NT2/D1 (cell line): Measurements from ENCODE around the gene CD99L2.
A peak's percentile ranks its signal among the peaks of the same experiment; 100 is the strongest.

Experiments
- DNase-seq: peaks from one replicate; pipeline ENCODE4 v3.0.0-alpha.2; 2011; ENCODE audit warnings: low read depth, low spot score
- H3K27me3 ChIP-seq: 2 replicates; pipeline ENCODE4 v1.6.0; 2011; ENCODE audit warnings: mild to moderate bottlenecking; ENCODE audit not compliant: insufficient read length, insufficient read depth
- H3K36me3 ChIP-seq: 2 replicates; pipeline ENCODE4 v1.6.1; 2011; ENCODE audit warnings: mild to moderate bottlenecking, low read length, mixed read lengths; ENCODE audit not compliant: insufficient read depth, insufficient read length
- H3K4me1 ChIP-seq: 2 replicates; pipeline ENCODE4 v1.5.1; 2011; ENCODE audit not compliant: insufficient read depth, insufficient read length
- H3K4me3 ChIP-seq: 2 replicates; pipeline ENCODE4 v1.5.1; 2011; ENCODE audit warnings: low read depth; ENCODE audit not compliant: insufficient read length
- H3K9ac ChIP-seq: 2 replicates; pipeline ENCODE4 v1.6.0; 2011; ENCODE audit warnings: low read depth; ENCODE audit not compliant: insufficient read length
- H3K9me3 ChIP-seq: 2 replicates; pipeline ENCODE4 v1.5.1; 2011; ENCODE audit warnings: mild to moderate bottlenecking, low read length; ENCODE audit not compliant: insufficient read depth
- SUZ12 ChIP-seq: IDR thresholded peaks from 2 replicates; pipeline ENCODE4 v1.6.1; 2011; ENCODE audit not compliant: insufficient read length, insufficient read depth; ENCODE audit errors: extremely low read depth
- YY1 ChIP-seq: IDR thresholded peaks from 2 replicates; pipeline ENCODE4 v1.6.1; 2011; ENCODE audit not compliant: insufficient read length, insufficient read depth
- ZNF274 ChIP-seq: IDR thresholded peaks from 2 replicates; pipeline ENCODE4 v1.6.1; 2011; ENCODE audit warnings: mild to moderate bottlenecking, low read depth, low read length

CD99L2 gene

GRCh38 chrX:150777328-150777992, 121.0 kb downstream of the CD99L2 start:
- no peak for DNase-seq
- Histone ChIP-seq H3K36me3 (no peaks in the 10 kb centered on the region), H3K9ac (no peak overlapping the region), H3K4me1 (no peaks in the 10 kb centered on the region), H3K9me3 (no peaks in the 10 kb centered on the region), H3K27me3 (no peaks in the 10 kb centered on the region), H3K4me3 (no peak overlapping the region)
- no peak for TF ChIP-seq ZNF274
- TF ChIP-seq SUZ12, result no peak
- TF ChIP-seq YY1, result no peak

DNA sequence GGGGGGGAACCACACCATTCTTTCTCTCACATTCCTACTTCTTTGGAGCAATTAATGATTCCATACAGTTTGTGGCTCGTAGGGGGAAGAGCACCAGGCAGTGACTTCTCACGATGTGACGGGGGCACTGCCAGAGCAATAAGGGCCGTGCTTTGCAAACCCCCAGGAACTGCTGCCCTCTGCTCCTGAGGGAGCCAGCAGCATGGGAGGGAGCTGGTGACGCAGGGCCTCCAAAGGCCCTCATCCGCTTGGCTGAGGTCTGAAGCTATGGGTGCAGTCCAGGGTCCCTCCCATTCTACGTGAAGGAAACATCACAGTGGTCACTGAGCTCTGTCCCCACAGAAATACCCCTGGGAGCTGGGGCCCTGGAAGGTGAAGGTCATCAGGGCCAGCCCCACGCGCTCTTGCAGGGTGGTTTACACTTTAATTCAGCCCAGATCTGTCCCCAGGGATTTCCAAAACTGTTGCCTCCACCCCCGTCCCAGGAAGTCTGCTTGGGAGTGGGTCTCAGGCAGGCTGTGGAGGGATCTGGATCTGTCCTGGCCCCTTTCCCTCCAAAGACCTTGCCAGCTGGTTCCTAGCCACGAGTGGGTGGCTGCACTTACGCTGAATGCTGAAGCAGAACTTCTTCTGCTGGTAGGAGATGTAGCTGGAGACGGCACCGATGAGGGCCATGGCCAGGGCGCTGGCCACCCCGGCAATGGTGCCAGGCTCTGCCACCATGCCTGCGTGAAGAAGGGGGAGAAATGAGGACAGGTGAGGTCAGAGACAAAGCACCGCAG, 122.7 kb downstream of the CD99L2 start:
- Histone ChIP-seq H3K27me3 (no peaks in the 10 kb centered on the region), H3K4me1 (no peaks in the 10 kb centered on the region), H3K36me3 (no peaks in the 10 kb centered on the region), H3K4me3 (no peak overlapping the region), H3K9me3 (no peaks in the 10 kb centered on the region), H3K9ac (no peak overlapping the region)
- TF ChIP-seq YY1, result no peak
- TF ChIP-seq ZNF274, result no peak
- no peak for TF ChIP-seq SUZ12
- no peak for DNase-seq

GRCh38 chrX:150774798-150775568, 123.5 kb downstream of the CD99L2 start:
- DNase-seq, result no peak
- TF ChIP-seq YY1, result no peak
- TF ChIP-seq ZNF274, result no peak
- TF ChIP-seq SUZ12, result no peak
- no peaks in the 10 kb centered on the region for H3K27me3 ChIP-seq

GRCh38 chrX:150773634-150774033, 124.8 kb downstream of the CD99L2 start:
- Histone ChIP-seq H3K36me3 (no peaks in the 10 kb centered on the region), H3K9ac (no peak overlapping the region), H3K27me3 (no peaks in the 10 kb centered on the region), H3K4me3 (no peak overlapping the region), H3K4me1 (no peaks in the 10 kb centered on the region), H3K9me3 (no peaks in the 10 kb centered on the region)
- no peak for DNase-seq
- TF ChIP-seq SUZ12, result no peak
- TF ChIP-seq ZNF274, result no peak
- no peak for TF ChIP-seq YY1

More at GRCh38 chrX:150774798-150775568, 123.5 kb downstream of the CD99L2 start:
- Histone ChIP-seq H3K9me3 (no peaks in the 10 kb centered on the region), H3K4me1 (no peaks in the 10 kb centered on the region), H3K9ac (no peak overlapping the region), H3K36me3 (no peaks in the 10 kb centered on the region), H3K4me3 (no peak overlapping the region)

DNA sequence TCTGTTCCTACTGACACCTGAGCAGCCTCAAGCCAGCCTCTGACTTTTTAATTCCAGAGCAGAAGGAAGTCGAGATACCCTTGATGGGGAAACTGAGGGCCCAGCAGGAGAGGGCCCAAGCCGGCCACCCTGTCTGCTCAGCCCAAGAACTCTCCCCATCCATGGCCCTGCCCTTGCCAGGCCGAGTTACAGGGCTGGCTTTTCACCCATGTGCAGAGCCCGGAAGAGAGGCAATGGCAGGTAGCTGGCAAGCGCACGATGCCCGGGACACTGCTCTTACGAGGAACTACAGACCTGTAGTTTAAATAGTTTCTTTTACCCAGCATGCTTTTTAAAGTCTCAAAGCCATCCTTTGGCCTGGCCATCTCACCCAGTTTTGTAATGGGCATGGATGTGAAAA, 125.4 kb downstream of the CD99L2 start:
- H3K4me1 ChIP-seq, result no peaks in the 10 kb centered on the region
- no peaks in the 10 kb centered on the region for H3K27me3 ChIP-seq
- H3K4me3 ChIP-seq, result no peak overlapping the region
- no peaks in the 10 kb centered on the region for H3K36me3 ChIP-seq
- no peak overlapping the region for H3K9ac ChIP-seq
- no peak for TF ChIP-seq ZNF274
- no peak for TF ChIP-seq YY1
- no peak for TF ChIP-seq SUZ12
- DNase-seq, result no peak
- no peaks in the 10 kb centered on the region for H3K9me3 ChIP-seq

GRCh38 chrX:150772150-150772970, 126.1 kb downstream of the CD99L2 start:
- H3K4me3 ChIP-seq, result no peak overlapping the region
- no peak overlapping the region for H3K9ac ChIP-seq
- no peaks in the 10 kb centered on the region for H3K4me1 ChIP-seq
- TF ChIP-seq YY1 (no peak), SUZ12 (no peak), ZNF274 (no peak)
- H3K36me3 ChIP-seq, result no peaks in the 10 kb centered on the region
- no peaks in the 10 kb centered on the region for H3K27me3 ChIP-seq
- peak; percentile 43 for DNase-seq
- no peaks in the 10 kb centered on the region for H3K9me3 ChIP-seq
